ENCODE results near the gene NVL. TPM values are rescaled to one million over a fixed set of nuclear protein-coding genes. Genes with fewer than 3 reads are reported as not detected.

NVL gene
- total RNA-seq, result 10 to 100 TPM; 36.2 to 64.3 TPM

GRCh38 chr1:224329842-224330753 is at the start of gene NVL:
TSS of gene NVL (minus strand) at chr1:224330172. CDS start at chr1:224330127, 45 bp downstream.
- Mint-ChIP-seq H3K4me1 (ENCODE audit: low read depth in 2 of 2) (peaks cover 37 to 38% of the 10 kb centered on the region in 2 donors), H3K36me3 (no peaks in the 10 kb centered on the region), H3K27me3 (no peaks in the 10 kb centered on the region), H3K27ac (peak within 1 kb of the TSS; percentile 100), H3K4me3 (peak within 1 kb of the TSS; percentile 94), H3K9me3 (no peaks in the 10 kb centered on the region)
- peak; percentile 89 for DNase-seq (ENCODE audit: low spot score)
- ATAC-seq, result peak; percentile 94

DNA sequence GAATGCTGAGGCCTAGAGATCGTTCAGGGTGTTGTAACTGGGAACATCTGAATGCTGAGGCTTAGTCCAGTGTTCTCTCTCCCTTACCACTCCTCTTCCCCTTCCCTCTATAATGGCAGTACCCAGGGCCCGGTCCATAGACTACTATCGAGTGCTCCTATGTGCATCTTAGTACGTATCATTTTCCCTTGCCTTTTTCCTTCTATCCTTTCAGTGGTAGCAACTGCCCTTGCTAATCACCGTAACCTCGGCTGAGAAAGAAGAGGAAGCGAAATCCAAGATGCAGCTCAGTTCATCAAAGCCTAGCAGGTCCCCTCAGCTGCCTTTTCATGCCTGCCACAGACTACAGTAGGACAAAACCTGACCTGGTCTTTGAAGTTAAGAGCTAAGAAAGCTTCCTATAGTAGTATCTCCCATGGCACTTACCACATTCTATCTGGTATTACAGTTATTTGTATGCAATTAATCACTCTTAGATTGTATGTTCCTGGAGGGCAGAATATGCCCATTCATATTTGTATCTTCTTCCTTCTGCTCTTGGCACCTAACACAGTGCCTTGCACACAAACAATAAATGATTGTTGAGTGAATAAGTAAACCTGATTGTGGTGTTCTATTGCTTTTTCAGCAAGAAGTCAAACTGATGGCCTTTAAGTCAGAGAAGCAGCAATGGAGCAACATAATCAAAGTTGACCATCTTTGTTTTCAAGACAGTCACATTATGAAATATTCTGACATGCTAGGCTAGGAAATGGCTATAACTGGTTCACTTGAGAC is 49.1 kb upstream of the NVL start:
- ATAC-seq, result no peak
- Mint-ChIP-seq H3K4me3 (peak overlapping the region; percentile 85), H3K9me3 (no peaks in the 10 kb centered on the region), H3K4me1 (ENCODE audit: low read depth in 2 of 2) (peaks cover 63 to 85% of the 10 kb centered on the region in 2 donors), H3K36me3 (peaks cover 16% of the 10 kb centered on the region), H3K27me3 (no peaks in the 10 kb centered on the region), H3K27ac (peak overlapping the region; percentile 75 to 78)
- no peak for DNase-seq (ENCODE audit: low spot score)

GRCh38 chr1:224377676-224378006 is 47.7 kb upstream of the NVL start:
- peak overlapping the region; percentile 59 for H3K4me3 Mint-ChIP-seq
- peak overlapping the region; percentile 78 to 90 for H3K27ac Mint-ChIP-seq
- H3K9me3 Mint-ChIP-seq, result no peaks in the 10 kb centered on the region
- peaks cover 18% of the 10 kb centered on the region for H3K36me3 Mint-ChIP-seq
- peak; percentile 86 to 87 for ATAC-seq
- H3K4me1 Mint-ChIP-seq (ENCODE audit: low read depth in 2 of 2), result peaks cover 61 to 84% of the 10 kb centered on the region in 2 donors
- no peaks in the 10 kb centered on the region for H3K27me3 Mint-ChIP-seq
- DNase-seq (ENCODE audit: low spot score), result peak; percentile 71

- ATAC-seq (peak in 1 of 2 donors; percentile 25), DNase-seq (ENCODE audit: low spot score) (no peak)
- peaks cover 36% of the 10 kb centered on the region for H3K36me3 Mint-ChIP-seq
- peak overlapping the region; percentile 22 for H3K4me3 Mint-ChIP-seq
- peak overlapping the region in 1 of 2 donors; percentile 73 for H3K27ac Mint-ChIP-seq
- H3K27me3 Mint-ChIP-seq, result no peaks in the 10 kb centered on the region
- peaks cover 48 to 65% of the 10 kb centered on the region in 2 donors for H3K4me1 Mint-ChIP-seq (ENCODE audit: low read depth in 2 of 2)
- no peaks in the 10 kb centered on the region for H3K9me3 Mint-ChIP-seq
Observed at GRCh38 chr1:224375059-224375458, 45.1 kb upstream of the NVL start.

DNA sequence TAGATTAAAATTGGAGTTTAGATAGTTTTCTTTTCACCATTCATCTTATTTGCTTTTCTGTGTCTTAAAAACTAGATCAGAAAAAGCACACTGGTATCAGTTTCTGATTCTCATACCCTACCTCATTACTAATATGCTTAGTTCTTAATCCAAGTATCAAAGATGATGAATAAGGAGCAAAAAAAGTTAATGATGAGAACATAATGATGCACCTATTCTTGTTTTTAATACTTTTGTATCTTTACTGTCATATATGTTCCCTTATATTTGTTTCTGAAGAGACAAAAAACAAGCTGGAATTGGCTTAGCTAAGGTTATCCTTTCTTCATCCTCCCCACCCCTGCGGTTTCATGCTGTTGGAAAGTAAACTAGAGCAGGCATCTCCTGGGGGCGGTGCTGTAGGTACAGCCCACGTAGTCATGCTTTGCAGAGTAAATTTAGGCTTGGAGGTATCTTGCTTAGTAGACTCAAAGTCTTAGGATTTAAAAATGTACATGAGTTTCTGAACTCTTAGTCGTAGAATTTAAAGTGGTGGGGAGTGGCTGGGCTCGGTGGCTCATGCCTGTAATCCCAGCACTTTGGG is 43.1 kb upstream of the NVL start:
- H3K9me3 Mint-ChIP-seq, result no peaks in the 10 kb centered on the region
- no peak for DNase-seq (ENCODE audit: low spot score)
- no peaks in the 10 kb centered on the region for H3K27me3 Mint-ChIP-seq
- peaks cover 40% of the 10 kb centered on the region for H3K36me3 Mint-ChIP-seq
- no peak overlapping the region for H3K4me3 Mint-ChIP-seq
- H3K4me1 Mint-ChIP-seq (ENCODE audit: low read depth in 2 of 2), result peaks cover 39 to 52% of the 10 kb centered on the region in 2 donors
- ATAC-seq, result no peak
- peak overlapping the region in 1 of 2 donors; percentile 73 for H3K27ac Mint-ChIP-seq

DNA sequence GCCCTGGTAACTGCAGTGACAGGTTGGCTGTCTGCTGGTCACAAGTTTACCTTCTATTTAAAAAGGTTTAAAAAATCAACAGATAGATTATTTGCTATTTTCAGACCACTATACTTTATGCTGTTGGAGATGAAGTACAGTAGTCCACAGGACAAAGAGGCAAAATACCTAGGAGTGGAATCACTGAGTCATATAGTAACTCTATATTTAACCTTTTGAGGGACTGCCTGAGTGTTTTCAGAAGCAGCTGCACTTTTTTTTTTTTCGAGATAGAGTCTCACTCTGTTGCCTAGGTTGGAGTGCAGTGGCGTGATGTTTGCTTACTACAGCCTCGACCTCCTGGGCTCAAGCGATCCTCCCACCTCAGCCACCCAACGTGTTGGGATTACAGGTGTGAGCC is 38.4 kb upstream of the NVL start:
- Mint-ChIP-seq H3K9me3 (no peaks in the 10 kb centered on the region), H3K4me1 (ENCODE audit: low read depth in 2 of 2) (peaks cover 14 to 18% of the 10 kb centered on the region in 2 donors), H3K27ac (no peak overlapping the region), H3K36me3 (peaks cover 39% of the 10 kb centered on the region), H3K4me3 (no peak overlapping the region), H3K27me3 (no peaks in the 10 kb centered on the region)
- ATAC-seq, result no peak
- no peak for DNase-seq (ENCODE audit: low spot score)

DNA sequence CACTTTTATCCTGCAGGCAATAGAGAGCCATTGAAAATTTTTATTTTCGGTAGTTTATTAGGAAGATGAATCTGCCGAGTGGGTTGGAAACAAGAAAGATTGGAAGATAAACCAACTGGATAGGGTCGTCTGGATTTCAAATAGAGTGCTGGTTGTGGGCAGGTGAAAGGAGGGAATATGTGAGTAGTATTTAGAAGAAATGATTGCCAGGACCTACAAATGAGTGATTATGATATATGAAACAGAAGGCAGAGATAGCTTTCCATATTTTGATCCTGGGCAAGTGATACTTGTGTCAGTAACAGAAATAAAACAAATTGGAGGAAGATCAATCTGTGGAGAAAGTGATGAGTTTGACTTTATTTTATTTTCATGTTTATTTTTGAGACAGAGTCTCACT is 29.2 kb upstream of the NVL start:
- H3K36me3 Mint-ChIP-seq, result peaks cover 20% of the 10 kb centered on the region
- peak overlapping the region; percentile 87 to 96 for H3K27ac Mint-ChIP-seq
- peak overlapping the region; percentile 99 for H3K4me3 Mint-ChIP-seq
- ATAC-seq (no peak), DNase-seq (ENCODE audit: low spot score) (no peak)
- H3K9me3 Mint-ChIP-seq, result no peaks in the 10 kb centered on the region
- H3K4me1 Mint-ChIP-seq (ENCODE audit: low read depth in 2 of 2), result peaks cover 37 to 48% of the 10 kb centered on the region in 2 donors
- H3K27me3 Mint-ChIP-seq, result no peaks in the 10 kb centered on the region

DNA sequence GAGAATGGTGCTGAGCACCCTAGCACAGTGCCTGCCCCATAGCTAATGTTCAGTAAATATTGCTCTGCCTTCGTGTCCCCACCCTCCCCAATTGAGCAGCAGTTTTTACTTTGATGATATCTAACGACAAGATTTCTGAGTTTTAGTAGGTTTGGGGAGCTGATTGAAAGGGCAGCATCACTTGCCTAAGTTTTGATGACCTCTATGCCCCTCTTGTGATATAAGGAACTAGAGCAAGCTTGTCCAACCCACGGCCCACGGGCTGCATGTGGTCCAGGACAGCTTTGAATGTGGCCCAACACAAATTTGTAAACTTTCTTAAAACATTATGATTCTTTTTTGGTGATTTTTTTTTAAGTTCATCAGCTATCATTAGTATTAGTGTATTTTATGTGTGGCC is 28.3 kb upstream of the NVL start:
- no peak for DNase-seq (ENCODE audit: low spot score)
- Mint-ChIP-seq H3K27ac (peak overlapping the region; percentile 87 to 96), H3K27me3 (no peaks in the 10 kb centered on the region), H3K9me3 (no peaks in the 10 kb centered on the region), H3K36me3 (peaks cover 12% of the 10 kb centered on the region), H3K4me3 (peak overlapping the region; percentile 99), H3K4me1 (ENCODE audit: low read depth in 2 of 2) (peaks cover 36 to 50% of the 10 kb centered on the region in 2 donors)
- no peak for ATAC-seq

- Mint-ChIP-seq H3K4me1 (ENCODE audit: low read depth in 2 of 2) (peaks cover 36 to 45% of the 10 kb centered on the region in 2 donors), H3K27ac (peak overlapping the region; percentile 87 to 96)
- no peak for ATAC-seq
Observed at GRCh38 chr1:224357626-224358124, 27.7 kb upstream of the NVL start.

GRCh38 chr1:224356685-224357625 is 27.0 kb upstream of the NVL start, which contains the start of gene CNIH4:
TSS of gene CNIH4 (plus strand) at chr1:224356879. CDS start at chr1:224356925, 46 bp downstream.
- Mint-ChIP-seq H3K9me3 (no peaks in the 10 kb centered on the region), H3K27ac (peak within 1 kb of the TSS; percentile 87 to 96), H3K4me3 (peak within 1 kb of the TSS; percentile 99), H3K27me3 (no peaks in the 10 kb centered on the region), H3K4me1 (ENCODE audit: low read depth in 2 of 2) (peaks cover 33 to 38% of the 10 kb centered on the region in 2 donors), H3K36me3 (peaks cover 6% of the 10 kb centered on the region)
- ATAC-seq (peak; percentile 99), DNase-seq (ENCODE audit: low spot score) (peak; percentile 93)

More at GRCh38 chr1:224357626-224358124, 27.7 kb upstream of the NVL start:
- H3K27me3 Mint-ChIP-seq, result no peaks in the 10 kb centered on the region
- DNase-seq (ENCODE audit: low spot score), result no peak
- no peaks in the 10 kb centered on the region for H3K9me3 Mint-ChIP-seq
- H3K4me3 Mint-ChIP-seq, result peak overlapping the region; percentile 99
- H3K36me3 Mint-ChIP-seq, result peaks cover 12% of the 10 kb centered on the region

DNA sequence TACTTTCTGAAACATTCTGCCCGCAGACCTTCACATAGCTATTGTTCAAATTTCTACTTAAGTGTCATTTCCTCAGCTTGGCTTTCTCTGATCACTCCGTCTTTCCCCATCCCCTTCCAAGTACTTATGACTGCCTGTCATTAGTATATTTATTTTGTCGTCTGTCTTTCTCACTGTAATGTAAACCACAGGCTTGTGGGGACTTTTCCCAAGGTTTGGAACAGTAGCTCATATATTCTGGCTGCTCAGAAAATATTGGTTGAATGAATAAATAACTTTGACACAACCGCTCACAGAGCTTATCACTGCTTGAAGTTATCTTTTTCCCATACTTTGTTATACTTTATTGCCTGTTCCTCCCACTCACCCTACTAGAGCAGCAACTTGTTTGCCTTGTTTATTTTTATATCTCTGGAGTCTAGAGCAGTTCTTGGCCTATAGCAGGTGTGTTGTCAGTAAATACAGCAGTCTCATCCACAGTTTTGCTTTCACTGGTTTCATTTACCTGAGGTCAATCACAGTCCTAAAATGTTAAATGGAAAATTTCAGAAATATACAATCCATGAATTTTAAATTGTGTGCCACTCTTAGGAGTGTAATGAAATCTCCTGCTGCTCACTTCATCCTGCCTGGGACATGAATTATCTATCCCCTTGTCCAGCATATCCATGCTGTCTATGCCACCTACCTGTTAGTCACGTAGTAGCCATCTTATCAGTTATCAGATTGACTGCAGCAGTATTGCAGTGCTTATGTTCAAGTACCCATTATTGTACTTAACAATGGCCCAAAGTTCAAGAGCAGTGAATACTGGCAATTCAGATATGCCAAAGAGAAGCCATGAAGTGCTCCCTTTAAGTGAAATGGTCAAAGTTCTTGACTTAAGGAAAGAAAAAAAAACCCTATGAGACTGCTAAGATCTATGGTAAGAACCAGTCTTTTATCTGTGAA is 24.3 kb upstream of the NVL start:
- Mint-ChIP-seq H3K4me1 (ENCODE audit: low read depth in 2 of 2) (peaks cover 31 to 36% of the 10 kb centered on the region in 2 donors), H3K27me3 (no peaks in the 10 kb centered on the region), H3K9me3 (no peaks in the 10 kb centered on the region), H3K36me3 (peaks cover 6% of the 10 kb centered on the region), H3K27ac (peak overlapping the region; percentile 5 to 40), H3K4me3 (peak overlapping the region; percentile 1)
- no peak for ATAC-seq
- DNase-seq (ENCODE audit: low spot score), result no peak
